ENCODE measurements around the gene TTLL5.

TTLL5 gene

DNA sequence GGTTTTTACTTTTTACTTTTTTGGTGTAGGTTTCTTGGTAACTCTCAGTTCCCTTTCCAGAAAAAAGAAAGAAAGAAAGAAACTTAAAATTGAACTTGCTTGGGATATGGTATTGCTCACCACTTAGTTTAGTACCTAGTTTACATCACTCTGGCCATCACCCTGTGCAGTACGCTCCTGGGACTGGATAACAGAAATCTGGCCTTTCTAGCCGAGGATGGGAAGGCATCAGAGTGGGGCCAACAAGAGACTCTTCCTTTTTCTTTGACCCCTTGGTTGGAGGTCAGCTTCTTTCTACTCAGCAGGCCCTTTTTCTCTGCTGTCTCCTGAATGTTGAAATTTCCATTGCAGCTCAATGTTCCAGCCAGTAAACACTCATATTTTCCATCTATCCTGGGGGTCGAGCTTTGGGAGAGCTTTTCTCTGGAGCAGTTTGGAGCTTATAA is 164.1 kb downstream of the TTLL5 start:
- H3K27ac ChIP-seq = no peak overlapping the region
- TF ChIP-seq, protein P1, sequence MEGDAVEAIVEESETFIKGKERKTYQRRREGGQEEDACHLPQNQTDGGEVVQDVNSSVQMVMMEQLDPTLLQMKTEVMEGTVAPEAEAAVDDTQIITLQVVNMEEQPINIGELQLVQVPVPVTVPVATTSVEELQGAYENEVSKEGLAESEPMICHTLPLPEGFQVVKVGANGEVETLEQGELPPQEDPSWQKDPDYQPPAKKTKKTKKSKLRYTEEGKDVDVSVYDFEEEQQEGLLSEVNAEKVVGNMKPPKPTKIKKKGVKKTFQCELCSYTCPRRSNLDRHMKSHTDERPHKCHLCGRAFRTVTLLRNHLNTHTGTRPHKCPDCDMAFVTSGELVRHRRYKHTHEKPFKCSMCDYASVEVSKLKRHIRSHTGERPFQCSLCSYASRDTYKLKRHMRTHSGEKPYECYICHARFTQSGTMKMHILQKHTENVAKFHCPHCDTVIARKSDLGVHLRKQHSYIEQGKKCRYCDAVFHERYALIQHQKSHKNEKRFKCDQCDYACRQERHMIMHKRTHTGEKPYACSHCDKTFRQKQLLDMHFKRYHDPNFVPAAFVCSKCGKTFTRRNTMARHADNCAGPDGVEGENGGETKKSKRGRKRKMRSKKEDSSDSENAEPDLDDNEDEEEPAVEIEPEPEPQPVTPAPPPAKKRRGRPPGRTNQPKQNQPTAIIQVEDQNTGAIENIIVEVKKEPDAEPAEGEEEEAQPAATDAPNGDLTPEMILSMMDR (conservative IDR thresholded peaks at IDR 0.05) = no peak

DNA sequence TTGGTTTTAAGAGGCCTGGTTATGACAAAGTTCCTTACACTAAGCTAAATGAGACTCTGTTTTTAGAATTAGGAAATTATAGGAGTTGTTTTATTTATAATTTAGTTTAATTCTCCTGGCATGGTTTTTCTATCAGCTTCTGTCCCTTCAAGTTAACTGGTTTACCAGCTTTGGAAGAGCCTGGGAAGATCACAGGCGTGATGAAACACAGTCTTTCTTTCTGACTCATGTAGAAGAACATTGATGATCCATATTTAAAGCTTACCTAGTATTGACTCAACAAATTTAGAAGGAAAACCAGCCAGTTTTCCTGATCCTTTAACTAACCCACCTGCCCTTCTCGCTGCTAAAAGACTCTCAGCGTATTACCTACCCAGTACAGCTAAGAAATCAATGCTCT is 165.6 kb downstream of the TTLL5 start:
- no peak overlapping the region for H3K27ac ChIP-seq
- TF ChIP-seq, protein P1 (conservative IDR thresholded peaks at IDR 0.05) = no peak

DNA sequence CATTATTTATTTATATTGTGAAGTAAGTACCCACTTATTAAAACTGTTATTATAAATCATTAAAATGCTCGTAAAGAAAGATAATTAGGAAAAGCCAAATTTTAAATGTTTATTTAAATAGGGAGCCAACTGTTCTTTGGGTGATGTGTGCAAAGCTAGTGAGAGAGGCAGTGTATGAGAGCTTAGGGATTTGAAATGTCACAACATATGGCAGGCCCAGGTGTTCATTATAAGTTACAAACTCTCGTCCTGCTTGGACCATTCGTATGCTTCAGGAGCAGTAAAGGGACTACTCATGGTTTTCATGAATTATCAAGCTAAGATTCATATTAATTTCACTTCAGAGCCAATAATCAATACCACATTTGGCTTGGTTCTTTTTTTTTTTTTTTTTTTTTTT is 166.3 kb downstream of the TTLL5 start:
- H3K27ac ChIP-seq = no peak overlapping the region
- TF ChIP-seq, protein P1 (conservative IDR thresholded peaks at IDR 0.05) = no peak

DNA sequence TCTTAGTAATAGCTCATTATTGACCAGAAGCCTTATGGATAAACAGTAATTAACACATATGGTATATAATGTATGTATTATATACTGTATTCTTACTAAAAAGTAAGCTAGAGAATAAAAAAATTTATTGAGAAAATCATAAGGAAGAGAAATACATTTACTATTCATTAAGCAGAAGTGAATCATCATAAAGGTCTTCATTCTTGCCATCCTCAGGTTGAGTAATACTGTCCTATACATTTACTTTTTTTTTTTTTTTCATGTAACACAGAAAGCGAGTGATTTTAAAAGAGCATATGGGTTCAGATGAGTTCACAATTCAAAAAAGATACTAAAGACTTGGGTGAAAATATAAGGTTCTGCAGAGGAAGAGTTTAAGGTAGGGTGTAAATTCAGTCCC is 168.3 kb downstream of the TTLL5 start:
- TF ChIP-seq, protein P1 (conservative IDR thresholded peaks at IDR 0.05) = no peak
- no peak overlapping the region for H3K27ac ChIP-seq

DNA sequence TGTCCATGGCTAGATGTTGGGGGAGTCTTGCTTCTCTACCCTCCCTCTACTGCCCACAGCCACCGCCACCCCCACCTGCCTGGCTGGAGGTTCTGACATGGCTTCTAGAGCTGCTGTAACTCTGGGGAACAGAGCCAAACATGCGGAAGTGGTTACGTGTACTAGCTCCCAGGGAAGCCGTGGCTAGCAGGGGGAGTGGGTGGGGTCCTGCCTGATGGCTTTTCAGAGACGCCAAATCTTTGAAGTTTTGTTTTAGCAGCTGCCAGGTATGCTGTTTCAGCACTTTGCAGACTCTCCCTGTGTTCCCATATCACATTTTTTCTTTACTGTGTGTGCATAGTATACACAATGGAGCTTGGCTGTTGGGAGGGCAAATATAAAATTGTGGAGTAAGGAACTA is 170.4 kb downstream of the TTLL5 start:
- TF ChIP-seq, protein P1 (conservative IDR thresholded peaks at IDR 0.05) = no peak
- H3K27ac ChIP-seq = peak overlapping the region; percentile 92

DNA sequence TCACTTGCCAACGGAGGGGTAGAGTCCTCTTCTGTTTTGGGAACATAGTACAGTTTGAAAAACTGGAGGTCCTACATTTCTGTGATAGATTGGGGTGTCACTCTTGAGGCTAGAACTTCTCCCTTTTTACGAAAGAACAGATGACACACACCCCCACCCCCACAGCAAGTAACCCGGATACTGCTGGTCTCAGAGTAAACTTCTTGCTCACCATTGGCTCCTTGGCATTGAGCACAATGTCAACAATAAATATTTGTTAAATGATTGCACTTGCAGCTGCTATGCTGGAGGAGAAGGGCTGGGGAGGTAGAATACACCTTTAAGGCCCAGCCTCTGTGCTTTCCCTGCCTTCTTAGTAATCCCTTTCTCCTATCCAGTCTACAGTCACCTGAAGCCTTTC is 170.9 kb downstream of the TTLL5 start:
- H3K27ac ChIP-seq = peak overlapping the region; percentile 92
- TF ChIP-seq, protein P1 (conservative IDR thresholded peaks at IDR 0.05) = no peak

DNA sequence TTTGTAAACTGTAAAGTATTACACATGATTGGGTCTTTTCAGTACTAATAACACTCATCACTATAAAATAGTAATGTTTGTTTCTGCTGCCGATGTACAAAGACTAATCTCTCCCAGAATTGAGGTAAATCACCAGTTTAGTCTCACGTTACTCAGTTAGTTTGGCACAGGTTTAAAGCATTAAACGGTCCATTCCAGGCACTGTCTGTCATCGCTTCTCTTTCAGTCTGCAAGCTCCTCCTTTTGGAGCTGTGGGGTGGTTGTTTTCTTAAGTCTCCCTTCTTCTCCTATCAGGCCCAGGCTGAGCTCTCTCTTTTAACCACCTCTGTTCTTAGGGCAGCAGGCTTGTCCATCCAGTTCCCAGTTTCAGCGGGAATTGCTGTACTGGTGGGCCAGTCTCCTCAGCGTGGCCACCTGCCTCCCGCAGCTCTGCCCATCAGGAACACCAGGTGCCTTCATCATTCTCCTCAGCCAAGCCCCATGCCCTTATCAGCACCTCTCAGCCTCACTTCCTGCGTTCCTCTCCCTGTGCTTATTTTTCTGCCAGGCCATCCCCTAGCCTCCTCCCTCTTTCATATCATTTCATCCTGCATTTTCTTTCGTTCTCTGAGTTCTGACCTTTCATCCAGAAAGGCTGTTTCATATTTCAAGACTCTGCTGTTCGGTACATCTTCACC is 171.7 kb downstream of the TTLL5 start:
- peak overlapping the region; percentile 92 for H3K27ac ChIP-seq
- TF ChIP-seq, protein P1 (conservative IDR thresholded peaks at IDR 0.05) = no peak

Data from VCaP (cell line).